Lung microvascular endothelial cell (primary cell): Measurements from ENCODE around the gene CCDC69. TPM values are rescaled to one million over a fixed set of nuclear protein-coding genes. Genes with fewer than 3 reads are reported as not detected.

Source experiments
- DNase-seq, 2 donors: peaks; one replicate each; pipeline versions ENCODE4 v3.0.0 to v3.0.0-alpha.2; 2010; ENCODE audit warnings: low read depth in 2 of 2
- total RNA-seq: library from RNA; depleted of rRNA; stranded (reverse); fragments of >200 nt; gene quantifications from 2 replicates; pipeline ENCODE4 v1.2.1, GENCODE V29; 2014

Gene CCDC69
- total RNA-seq, 1 donor from 2014 or later = 0.99 TPM

DNA sequence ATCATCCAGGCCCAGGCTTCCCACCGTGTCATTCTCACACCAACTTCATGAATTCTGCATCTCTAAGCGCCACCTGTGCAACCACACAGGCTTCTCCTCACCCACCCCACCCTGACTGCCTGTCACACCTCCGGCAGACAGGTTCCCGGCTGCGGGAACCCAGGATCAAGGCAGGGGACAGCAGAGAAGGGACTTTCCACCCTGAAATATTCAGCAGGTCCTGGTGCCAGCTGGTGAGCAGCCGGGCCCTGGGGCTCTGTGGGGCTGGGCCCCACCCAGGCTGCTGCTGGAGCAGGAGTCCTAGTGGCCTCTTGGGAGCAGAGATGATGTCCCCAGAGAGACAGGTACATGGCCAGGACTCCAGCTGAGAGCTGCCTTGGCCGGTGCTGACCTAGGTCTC is 79.0 kb downstream of the CCDC69 start:
- no peak for DNase-seq

DNA sequence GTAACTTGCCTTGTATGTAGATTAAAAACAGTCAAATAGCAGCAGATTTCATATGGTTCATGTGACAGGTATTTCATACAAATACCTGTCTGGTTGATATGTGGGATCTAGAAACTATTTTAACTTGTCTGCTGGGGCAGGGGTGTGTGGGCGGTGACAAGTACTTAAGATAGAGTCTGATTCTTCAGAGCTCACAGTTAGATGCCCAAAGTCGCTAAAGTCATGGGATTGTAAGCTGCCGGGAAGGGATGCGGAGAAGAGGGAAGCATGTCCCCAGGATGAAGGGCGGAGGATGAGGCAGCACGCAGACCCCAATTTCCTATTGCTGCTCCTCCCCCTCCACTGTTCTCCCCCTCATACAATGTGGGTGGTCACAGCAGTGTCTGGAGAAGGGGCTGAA is 79.6 kb downstream of the CCDC69 start:
- DNase-seq = no peak

DNA sequence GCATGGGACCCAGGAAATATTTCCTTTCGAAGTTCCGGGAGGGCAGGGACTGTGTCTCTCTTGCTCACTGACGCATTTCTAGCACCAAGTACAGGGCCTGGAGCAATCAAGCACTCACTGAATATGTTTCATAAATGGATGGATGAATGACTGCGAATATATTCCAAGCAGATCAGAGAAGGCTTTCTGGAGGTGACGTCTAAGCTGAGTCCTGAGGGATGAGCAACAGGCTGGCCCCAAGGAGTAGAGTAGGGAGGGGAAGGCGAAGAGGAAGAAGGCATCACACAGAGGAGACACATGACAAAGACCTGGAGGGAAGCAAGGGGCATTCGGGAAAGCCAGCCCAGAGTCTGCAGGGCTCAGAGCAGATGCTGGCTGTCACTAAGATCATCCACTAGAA is 80.2 kb downstream of the CCDC69 start:
- DNase-seq = no peak

DNA sequence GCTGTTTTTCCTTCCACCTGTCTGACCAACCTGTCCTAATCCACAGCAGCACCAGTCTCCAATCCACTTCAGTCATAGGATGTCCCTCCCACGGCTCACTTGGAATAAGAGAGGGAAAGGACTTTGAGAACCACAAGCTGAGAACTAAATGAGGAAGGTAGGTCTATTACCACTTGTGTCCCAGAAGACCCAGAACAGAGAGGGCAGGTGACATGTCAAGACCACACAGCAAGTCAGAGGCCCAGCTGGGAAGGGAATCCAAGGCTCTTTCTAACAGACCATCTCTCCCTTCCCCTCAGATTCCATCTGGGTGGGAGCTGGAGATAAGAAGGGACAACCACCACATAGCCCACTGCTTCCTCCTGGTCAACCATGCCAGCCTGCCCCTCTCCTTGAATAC is 81.0 kb downstream of the CCDC69 start:
- DNase-seq = no peak

DNA sequence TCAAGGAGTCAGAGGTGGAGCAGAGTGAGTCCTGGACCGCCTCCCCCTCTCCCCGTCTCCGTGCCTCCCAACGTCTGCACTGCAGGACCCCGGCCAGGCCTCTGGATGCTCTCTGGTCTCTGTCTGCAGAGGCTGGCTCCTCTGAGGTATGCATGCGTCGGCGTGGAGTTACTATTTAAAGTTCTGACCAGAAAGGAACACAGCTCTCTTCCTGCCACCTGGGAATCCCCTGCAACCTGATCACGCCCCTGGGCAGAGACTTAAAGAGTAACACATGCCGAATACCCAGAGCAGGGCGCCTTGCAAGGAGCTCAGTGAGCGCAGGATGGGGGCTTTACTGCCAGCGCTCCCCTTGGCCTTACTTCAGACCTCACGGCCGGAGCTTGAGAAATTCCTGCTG is 82.4 kb downstream of the CCDC69 start:
- DNase-seq = no peak

DNA sequence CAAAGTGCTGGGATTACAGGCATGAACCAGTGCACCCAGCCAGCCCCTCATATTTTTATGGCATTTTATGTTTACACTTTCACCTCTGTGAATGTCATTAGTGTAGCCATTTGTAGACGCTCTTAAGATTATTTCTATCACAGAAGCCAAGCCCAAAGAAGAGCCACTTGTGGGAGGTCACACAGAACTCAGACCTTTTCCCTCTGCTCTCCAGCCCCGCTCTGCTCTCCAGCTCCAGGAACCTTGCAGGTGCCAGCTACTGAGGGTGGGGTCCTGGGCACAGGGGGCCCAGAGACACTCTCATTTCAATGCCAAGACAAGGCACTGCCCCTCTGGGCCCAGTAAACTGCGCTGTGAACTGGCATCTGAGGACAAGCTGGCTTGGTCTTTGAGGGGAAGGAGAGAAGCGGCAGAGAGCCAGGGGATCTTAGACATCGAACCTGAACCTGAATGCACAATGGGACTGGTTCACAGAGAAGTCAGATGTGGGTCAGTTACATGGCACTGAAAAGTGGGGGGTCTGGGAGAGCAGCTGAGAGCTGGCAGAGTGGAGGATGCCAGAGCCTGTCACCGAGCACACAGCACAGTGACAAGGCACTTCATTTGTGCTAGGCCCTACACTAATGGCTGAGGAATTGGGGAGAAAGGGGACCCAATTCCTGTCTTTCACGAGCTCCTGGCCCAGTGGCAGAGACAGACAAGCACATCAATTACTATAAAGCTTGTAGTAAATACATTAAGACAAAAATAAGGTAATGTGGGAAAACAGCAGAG is 83.0 kb downstream of the CCDC69 start:
- no peak for DNase-seq

DNA sequence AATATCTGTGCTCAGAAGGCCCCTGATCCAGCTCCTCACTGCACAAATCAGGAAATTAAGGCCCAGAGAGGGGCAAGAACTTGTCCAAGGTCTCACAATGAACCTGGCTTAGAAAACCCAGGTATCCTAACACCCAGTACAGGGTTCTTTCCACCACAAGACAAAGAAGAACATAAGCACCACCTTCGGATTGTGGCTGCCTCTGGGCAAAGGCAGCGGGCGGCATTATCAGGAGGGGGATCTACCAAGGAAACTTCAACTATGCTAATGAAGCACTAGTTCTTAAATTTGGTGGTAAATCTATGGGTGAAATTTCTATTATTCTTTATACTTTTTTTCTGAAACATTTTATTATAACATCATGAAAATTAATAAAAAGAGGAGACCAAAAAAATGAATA is 84.2 kb downstream of the CCDC69 start:
- no peak for DNase-seq

DNA sequence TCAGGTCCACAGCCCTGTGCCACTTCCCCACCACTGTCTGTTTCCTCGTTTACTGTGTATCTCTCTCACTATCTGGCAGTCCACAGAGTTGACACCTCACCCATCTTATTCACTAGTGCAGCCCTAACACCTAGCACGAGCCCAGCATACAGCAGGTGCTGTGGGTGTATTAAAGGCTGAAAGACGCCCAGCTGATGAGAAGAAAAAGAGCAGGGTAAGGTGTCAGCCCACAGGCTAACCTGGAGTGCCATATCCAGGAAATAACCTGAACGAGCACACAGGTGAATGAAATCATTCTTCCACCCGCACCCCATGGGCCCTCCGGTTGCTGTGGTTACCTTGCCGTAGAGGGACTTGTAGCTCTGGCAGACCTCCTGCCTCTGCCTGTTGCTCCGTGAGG is 84.9 kb downstream of the CCDC69 start:
- DNase-seq = no peak

DNA sequence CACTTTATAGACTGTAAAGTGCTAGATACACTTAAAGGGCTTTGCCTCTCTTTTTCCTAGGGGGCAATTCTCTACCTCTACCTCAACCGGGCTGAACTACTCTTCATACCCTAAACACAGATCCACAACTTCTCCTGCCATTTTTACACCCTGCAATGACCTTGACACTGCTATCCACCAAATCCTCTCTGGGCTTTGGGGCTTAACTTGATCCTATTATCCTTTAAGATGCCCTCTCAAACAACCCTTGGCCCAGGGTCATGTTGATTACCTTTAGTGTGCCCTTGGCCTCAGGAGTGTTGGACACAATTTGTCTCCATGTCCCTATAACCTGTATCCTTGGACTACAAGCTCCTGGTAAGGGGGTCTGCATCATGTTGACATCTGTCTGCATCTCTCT is 85.8 kb downstream of the CCDC69 start:
- no peak for DNase-seq

DNA sequence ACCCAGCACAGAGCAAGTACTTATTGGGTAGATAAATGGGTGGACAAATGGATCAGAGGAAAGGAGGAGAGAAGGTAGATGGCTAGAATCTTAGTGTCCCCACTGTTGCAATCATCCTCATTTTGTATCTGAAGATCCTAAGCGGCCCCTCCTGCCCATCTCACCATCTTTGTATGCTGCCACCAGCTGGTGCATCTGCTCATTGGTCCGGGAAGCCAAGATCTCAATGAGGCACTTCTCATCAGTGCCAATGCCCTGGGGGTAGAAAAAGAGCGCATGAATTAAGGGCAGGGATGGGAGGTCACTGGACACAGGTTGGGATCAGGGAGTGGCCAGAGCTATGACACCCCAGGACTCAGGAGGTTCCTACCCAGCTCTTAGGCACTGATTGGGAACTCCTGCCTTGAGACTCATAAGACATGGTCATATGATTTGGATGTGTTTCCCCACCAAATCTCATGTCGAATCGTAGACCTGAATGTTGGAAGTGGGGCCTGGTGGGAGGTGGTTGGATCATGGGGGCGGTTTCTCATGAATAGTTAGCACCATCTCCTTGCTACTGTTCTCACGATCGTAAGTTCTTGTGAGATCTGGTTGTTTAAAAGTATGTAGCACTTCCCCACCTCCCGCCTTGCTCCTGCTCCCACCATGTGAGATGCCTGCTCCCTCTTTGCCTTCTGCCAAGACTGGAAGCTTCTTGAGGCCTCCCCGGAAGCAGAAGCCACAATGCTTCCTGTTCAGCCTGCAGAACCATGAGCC is 86.6 kb downstream of the CCDC69 start:
- no peak for DNase-seq

DNA sequence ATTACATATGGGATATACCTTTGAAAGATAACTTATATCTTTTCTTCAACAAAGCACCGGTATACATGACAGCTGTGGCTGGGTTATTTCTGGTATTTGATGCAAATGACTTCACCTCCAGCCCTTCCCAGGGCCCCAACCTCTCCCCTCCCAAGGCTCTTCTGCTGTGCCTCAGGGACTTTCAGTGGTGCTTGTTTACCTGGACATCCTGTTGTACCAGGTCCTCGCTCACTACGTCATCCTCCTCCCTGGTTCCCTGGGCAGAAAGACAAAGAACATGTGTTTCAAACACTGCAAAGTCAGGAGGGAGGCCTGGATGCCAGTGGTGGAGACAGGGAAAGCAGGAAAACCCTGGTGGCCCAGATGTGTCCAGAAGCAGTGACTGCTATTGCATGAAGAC is 89.7 kb downstream of the CCDC69 start:
- DNase-seq = no peak

DNA sequence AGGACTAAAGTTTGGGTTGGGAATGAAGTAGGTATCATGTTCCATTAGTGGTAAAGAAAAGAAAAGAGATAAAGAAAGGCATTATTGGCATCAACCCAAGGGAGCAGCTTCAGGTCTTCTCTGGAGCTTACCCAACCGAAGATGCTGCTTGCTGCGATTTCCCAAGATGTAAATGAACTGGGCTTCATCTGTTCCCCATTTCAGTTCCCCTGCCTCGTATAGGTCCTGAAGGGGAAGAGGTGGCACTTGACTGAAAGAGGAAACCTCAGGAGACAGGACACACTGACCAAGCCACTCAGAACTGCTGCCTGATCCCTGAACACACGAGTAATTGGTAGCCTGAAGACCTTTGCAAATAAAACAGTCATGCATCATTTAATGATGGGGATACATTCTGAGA is 90.9 kb downstream of the CCDC69 start:
- DNase-seq = no peak

Other genes starting within 250 kb of the CCDC69 start
- gene GPX3, start 203.5 kb downstream of the CCDC69 start, total RNA-seq = 5.0 and 6.3 TPM in 2 replicates
- 60.8 and 77.6 TPM in 2 replicates for gene TNIP1, start 143.1 kb downstream of the CCDC69 start, total RNA-seq
- gene ANXA6, start 66.3 kb downstream of the CCDC69 start, total RNA-seq = 38.9 and 60.1 TPM in 2 replicates
- gene GM2A, start 29.1 kb upstream of the CCDC69 start, total RNA-seq = 9.6 and 13.5 TPM in 2 replicates
- gene SLC36A3, start 79.7 kb upstream of the CCDC69 start, total RNA-seq = not detected in 2 replicates
- not detected in 2 replicates for gene SLC36A2, start 123.5 kb upstream of the CCDC69 start, total RNA-seq
- gene SLC36A1, start 223.5 kb upstream of the CCDC69 start, total RNA-seq = 1.4 and 1.5 TPM in 2 replicates